GM18508 (cell line): Measurements from ENCODE around the gene GAS6.

ENCODE experiments used
- ATAC-seq: cut with Tn5 transposase; IDR thresholded peaks from one replicate; pipeline ENCODE4 v1.9.1; 2021; ENCODE audit warnings: moderate number of reproducible peaks; ENCODE audit not compliant: insufficient read depth, unreplicated experiment

GAS6 gene

GRCh38 chr13:113813070-113813748, 50.7 kb downstream of the GAS6 start:
- no peak for ATAC-seq

GRCh38 chr13:113812178-113813040, 51.5 kb downstream of the GAS6 start:
- no peak for ATAC-seq

- ATAC-seq: no peak
Measured at GRCh38 chr13:113811081-113811928, 52.6 kb downstream of the GAS6 start.

- ATAC-seq: no peak
Measured at GRCh38 chr13:113810640-113811039, 53.2 kb downstream of the GAS6 start.

GRCh38 chr13:113809934-113810333, 53.9 kb downstream of the GAS6 start:
- no peak for ATAC-seq

- ATAC-seq: no peak
Measured at GRCh38 chr13:113808058-113808834, 55.6 kb downstream of the GAS6 start.

- ATAC-seq: no peak
Measured at GRCh38 chr13:113806526-113806925, 57.4 kb downstream of the GAS6 start.

- ATAC-seq: no peak
Measured at GRCh38 chr13:113806104-113806471, 57.8 kb downstream of the GAS6 start.

- no peak for ATAC-seq
Measured at GRCh38 chr13:113805431-113806103, 58.3 kb downstream of the GAS6 start.

- no peak for ATAC-seq
Measured at GRCh38 chr13:113804703-113805430, 59.0 kb downstream of the GAS6 start.

- ATAC-seq: no peak
Measured at GRCh38 chr13:113804017-113804702, 59.7 kb downstream of the GAS6 start.

- no peak for ATAC-seq
Measured at GRCh38 chr13:113803409-113804016, 60.4 kb downstream of the GAS6 start.

- no peak for ATAC-seq
Measured at GRCh38 chr13:113802761-113803160, 61.1 kb downstream of the GAS6 start.

GRCh38 chr13:113802090-113802531, 61.8 kb downstream of the GAS6 start:
- ATAC-seq: no peak

GRCh38 chr13:113801289-113801961, 62.5 kb downstream of the GAS6 start:
- ATAC-seq: no peak

GRCh38 chr13:113800576-113800926, 63.3 kb downstream of the GAS6 start:
- ATAC-seq: no peak

- ATAC-seq: no peak
Measured at GRCh38 chr13:113798200-113798811, 65.6 kb downstream of the GAS6 start.
